BE2C (cell line): Measurements from ENCODE around the gene ATAD3B.

ENCODE experiments used
- DNase-seq: peaks from one replicate; pipeline ENCODE4 v3.0.0-alpha.2; 2020
- H3K27me3 ChIP-seq: fragments of 250-450 bp; sonication (Bioruptor Pico); 2 replicates; pipeline ENCODE4 v1.5.1; 2020; ENCODE audit warnings: mild to moderate bottlenecking
- H3K36me3 ChIP-seq: fragments of 250-450 bp; sonication (Bioruptor Pico); 2 replicates; pipeline ENCODE4 v1.5.1; 2020; ENCODE audit warnings: mild to moderate bottlenecking
- H3K4me1 ChIP-seq: fragments of 250-450 bp; sonication (Bioruptor Pico); 2 replicates; pipeline ENCODE4 v1.5.1; 2020
- H3K4me3 ChIP-seq: 2 replicates; pipeline ENCODE4 v1.5.1; 2011; ENCODE audit warnings: low read depth, low read length
- H3K9me3 ChIP-seq: fragments of 250-450 bp; sonication (Bioruptor Pico); 2 replicates; pipeline ENCODE4 v1.5.1; 2020
- TF ChIP-seq, protein P1 (sequence below): IDR thresholded peaks from 2 replicates; pipeline ENCODE4 v1.5.1; 2012; ENCODE audit warnings: mild to moderate bottlenecking, low read depth, low read length

The ATAD3B gene

DNA sequence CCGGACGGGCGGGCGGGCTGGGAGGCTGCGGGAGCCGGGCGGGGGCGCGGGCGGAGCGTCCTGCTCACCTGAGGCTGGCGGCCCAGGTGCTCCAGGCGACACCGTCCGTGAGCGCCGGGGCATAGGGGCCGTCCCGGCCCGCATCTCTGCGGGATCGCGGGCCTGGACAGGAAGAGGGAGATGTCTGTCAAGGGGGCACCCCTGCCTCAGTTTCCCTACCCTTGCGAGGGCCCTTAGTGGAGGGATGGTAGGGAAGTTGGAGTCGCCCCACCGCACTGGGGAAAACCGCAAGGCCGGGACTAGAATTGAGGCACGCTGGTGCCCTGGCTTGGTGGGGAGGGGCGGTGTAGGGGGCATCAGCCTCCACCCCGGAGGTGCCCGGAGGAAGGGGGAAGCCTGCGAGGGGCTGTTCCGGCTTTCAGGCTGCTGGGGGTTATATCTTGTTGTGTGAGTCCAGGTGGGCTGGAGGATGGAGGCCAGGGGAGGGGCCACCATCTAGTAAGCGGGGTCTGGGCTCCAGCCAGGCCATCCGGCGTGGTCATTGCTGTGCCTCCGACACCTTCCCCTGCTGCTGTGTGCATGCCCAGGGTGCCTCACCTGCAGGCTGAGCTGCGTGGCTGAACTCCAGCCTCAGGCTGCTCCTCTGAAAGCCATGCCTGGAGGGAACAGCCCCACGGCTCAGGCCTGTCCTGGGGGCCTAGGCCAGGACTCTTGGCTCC is 35.5 kb upstream of the ATAD3B start:
- DNase-seq: peak; percentile 20
- Histone ChIP-seq H3K36me3 (no peaks in the 10 kb centered on the region), H3K4me1 (peaks cover 41% of the 10 kb centered on the region), H3K27me3 (no peaks in the 10 kb centered on the region), H3K4me3 (peak overlapping the region; percentile 58), H3K9me3 (no peaks in the 10 kb centered on the region)
- TF ChIP-seq, protein P1, sequence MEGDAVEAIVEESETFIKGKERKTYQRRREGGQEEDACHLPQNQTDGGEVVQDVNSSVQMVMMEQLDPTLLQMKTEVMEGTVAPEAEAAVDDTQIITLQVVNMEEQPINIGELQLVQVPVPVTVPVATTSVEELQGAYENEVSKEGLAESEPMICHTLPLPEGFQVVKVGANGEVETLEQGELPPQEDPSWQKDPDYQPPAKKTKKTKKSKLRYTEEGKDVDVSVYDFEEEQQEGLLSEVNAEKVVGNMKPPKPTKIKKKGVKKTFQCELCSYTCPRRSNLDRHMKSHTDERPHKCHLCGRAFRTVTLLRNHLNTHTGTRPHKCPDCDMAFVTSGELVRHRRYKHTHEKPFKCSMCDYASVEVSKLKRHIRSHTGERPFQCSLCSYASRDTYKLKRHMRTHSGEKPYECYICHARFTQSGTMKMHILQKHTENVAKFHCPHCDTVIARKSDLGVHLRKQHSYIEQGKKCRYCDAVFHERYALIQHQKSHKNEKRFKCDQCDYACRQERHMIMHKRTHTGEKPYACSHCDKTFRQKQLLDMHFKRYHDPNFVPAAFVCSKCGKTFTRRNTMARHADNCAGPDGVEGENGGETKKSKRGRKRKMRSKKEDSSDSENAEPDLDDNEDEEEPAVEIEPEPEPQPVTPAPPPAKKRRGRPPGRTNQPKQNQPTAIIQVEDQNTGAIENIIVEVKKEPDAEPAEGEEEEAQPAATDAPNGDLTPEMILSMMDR: no peak

DNA sequence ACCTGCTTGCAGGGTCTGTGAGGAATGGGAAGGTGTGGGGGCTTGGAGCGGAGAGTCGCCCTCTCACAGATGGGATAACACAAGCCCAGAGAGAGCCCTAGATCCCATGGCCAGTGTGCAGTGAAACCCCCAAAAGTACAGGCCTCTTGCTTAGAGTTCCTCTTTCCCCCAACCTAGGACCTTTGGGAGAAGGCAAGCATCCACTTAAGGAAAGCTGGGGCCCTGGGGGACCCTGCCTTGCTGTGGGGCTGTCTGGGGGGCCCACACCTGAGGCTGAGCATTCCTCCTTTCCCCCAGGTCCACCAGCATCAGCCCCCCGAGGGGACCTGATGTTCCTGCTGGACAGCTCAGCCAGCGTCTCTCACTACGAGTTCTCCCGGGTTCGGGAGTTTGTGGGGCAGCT is 34.9 kb upstream of the ATAD3B start:
- Histone ChIP-seq H3K27me3 (no peaks in the 10 kb centered on the region), H3K4me1 (peaks cover 38% of the 10 kb centered on the region), H3K9me3 (no peaks in the 10 kb centered on the region), H3K4me3 (peak overlapping the region; percentile 58), H3K36me3 (no peaks in the 10 kb centered on the region)
- DNase-seq: no peak
- TF ChIP-seq, protein P1: no peak

DNA sequence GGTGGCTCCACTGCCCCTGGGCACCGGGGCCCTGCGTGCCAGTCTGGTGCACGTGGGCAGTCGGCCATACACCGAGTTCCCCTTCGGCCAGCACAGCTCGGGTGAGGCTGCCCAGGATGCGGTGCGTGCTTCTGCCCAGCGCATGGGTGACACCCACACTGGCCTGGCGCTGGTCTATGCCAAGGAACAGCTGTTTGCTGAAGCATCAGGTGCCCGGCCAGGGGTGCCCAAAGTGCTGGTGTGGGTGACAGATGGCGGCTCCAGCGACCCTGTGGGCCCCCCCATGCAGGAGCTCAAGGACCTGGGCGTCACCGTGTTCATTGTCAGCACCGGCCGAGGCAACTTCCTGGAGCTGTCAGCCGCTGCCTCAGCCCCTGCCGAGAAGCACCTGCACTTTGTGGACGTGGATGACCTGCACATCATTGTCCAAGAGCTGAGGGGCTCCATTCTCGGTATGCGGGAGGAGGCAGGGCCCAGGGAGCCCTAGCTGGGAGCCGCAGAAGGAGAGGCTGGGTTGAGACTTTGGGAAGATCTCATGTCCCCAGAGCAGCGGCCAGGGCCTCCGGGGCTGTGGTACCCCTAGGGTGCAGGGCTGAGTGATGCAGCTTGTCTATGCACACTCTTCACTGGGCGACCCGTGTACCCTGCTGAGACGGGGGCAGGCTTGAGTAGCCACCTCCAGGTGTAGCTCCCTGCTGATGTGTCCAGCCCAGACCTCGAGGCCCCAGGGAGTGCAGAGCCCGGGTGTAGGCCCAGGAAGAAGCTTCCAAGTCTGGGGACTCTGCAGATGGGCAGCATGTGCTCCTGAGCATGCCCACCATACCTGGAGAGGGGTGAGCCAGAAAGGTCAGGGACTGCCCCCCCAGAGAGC is 34.3 kb upstream of the ATAD3B start:
- no peaks in the 10 kb centered on the region for H3K36me3 ChIP-seq
- TF ChIP-seq, protein P1: no peak
- H3K27me3 ChIP-seq: no peaks in the 10 kb centered on the region
- no peak overlapping the region for H3K4me3 ChIP-seq
- H3K4me1 ChIP-seq: peaks cover 32% of the 10 kb centered on the region
- no peaks in the 10 kb centered on the region for H3K9me3 ChIP-seq
- DNase-seq: no peak

DNA sequence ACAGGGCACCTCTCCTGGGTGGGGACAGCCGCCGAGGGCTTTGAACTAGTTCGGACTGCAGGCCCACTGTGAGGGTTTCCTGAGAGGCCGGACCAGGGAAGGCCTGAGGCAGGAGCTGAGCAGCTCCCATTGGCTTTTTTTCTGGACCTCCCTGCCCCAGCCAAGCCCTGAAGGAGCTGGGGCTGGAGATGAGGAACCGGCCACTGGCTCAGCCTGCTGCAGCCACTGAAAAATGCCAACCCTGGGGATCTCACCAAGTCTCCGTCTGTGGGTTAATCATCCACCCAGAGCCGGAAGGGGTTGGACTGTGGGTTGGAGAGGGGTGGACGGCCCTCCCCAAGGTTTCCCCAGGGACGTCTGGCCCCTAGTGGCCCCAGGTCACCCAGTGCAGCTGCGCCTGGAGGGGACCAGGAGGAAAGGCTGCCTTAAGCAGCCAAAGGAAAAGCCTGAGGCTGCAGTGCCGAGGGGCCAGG is 33.6 kb upstream of the ATAD3B start:
- Histone ChIP-seq H3K4me1 (peaks cover 25% of the 10 kb centered on the region), H3K4me3 (no peak overlapping the region), H3K9me3 (no peaks in the 10 kb centered on the region), H3K27me3 (no peaks in the 10 kb centered on the region), H3K36me3 (no peaks in the 10 kb centered on the region)
- TF ChIP-seq, protein P1: no peak
- peak; percentile 38 for DNase-seq

DNA sequence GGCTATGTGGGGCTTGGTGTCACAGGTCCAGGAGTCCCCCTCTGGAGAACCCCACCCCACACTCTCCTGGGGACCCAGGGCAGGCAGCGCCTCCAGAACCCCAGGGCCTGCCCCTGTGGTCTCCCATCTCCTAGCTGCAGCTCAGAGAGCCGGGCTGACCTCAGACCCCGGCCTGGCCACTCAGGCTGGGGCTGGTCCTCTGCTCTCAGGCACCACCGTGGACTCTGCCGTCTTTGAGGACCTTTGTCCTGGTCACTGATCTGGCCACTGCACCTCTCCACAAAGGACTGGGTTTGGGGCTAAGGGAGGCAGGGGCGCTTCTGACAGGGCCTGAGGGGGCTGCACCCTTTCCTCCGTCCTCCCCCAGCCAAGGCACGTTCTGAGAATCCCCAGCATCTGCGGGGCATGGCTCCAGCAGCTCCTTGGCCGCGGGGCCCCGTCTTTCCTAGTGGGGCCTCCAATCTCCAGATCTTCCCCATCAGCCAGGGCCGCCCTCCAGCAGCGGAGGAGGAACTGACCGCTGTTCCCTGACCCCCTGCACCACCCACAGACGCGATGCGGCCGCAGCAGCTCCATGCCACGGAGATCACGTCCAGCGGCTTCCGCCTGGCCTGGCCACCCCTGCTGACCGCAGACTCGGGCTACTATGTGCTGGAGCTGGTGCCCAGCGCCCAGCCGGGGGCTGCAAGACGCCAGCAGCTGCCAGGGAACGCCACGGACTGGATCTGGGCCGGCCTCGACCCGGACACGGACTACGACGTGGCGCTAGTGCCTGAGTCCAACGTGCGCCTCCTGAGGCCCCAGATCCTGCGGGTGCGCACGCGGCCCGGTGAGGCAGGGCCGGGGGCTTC is 32.8 kb upstream of the ATAD3B start:
- Histone ChIP-seq H3K9me3 (no peaks in the 10 kb centered on the region), H3K4me1 (peaks cover 17% of the 10 kb centered on the region), H3K27me3 (no peaks in the 10 kb centered on the region), H3K36me3 (no peaks in the 10 kb centered on the region), H3K4me3 (no peak overlapping the region)
- no peak for DNase-seq
- TF ChIP-seq, protein P1: no peak
